ENCODE measurements around the gene SRGAP3.

DNA sequence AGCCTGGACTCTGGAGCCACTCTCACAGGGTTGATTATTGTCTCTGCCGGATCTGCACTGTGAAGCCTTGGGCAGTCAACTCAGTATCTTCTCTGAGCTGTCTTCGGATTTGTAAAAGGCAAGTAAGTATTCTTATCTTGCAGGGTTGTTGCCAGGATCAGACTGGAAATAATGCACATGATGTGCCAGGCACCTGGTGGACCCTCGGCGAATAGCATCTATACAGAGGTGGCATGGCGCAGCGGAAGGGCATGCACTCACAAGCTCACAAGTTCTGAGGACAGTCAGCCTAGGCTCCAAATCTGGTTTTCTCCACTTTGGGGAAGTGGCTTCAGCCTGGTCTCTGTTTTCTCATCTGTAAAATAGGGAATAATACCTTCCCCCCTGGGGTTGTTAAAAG is 113.9 kb downstream of the SRGAP3 start:
- TF ChIP-seq, protein P1, sequence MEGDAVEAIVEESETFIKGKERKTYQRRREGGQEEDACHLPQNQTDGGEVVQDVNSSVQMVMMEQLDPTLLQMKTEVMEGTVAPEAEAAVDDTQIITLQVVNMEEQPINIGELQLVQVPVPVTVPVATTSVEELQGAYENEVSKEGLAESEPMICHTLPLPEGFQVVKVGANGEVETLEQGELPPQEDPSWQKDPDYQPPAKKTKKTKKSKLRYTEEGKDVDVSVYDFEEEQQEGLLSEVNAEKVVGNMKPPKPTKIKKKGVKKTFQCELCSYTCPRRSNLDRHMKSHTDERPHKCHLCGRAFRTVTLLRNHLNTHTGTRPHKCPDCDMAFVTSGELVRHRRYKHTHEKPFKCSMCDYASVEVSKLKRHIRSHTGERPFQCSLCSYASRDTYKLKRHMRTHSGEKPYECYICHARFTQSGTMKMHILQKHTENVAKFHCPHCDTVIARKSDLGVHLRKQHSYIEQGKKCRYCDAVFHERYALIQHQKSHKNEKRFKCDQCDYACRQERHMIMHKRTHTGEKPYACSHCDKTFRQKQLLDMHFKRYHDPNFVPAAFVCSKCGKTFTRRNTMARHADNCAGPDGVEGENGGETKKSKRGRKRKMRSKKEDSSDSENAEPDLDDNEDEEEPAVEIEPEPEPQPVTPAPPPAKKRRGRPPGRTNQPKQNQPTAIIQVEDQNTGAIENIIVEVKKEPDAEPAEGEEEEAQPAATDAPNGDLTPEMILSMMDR (IDR thresholded peaks at IDR 0.05): no peak
- TF ChIP-seq POLR2AphosphoS5 (IDR thresholded peaks at IDR 0.05) (no peak), EP300 (IDR thresholded peaks at IDR 0.05) (no peak), POLR2A (IDR thresholded peaks at IDR 0.05) (no peak)
